AG08396 (cell line): ENCODE results near the gene SPAG5.

Source experiments
- DNase-seq: peaks from one replicate; pipeline ENCODE4 v3.0.0; 2012; ENCODE audit warnings: low spot score, mixed read lengths

Gene SPAG5, protein sequence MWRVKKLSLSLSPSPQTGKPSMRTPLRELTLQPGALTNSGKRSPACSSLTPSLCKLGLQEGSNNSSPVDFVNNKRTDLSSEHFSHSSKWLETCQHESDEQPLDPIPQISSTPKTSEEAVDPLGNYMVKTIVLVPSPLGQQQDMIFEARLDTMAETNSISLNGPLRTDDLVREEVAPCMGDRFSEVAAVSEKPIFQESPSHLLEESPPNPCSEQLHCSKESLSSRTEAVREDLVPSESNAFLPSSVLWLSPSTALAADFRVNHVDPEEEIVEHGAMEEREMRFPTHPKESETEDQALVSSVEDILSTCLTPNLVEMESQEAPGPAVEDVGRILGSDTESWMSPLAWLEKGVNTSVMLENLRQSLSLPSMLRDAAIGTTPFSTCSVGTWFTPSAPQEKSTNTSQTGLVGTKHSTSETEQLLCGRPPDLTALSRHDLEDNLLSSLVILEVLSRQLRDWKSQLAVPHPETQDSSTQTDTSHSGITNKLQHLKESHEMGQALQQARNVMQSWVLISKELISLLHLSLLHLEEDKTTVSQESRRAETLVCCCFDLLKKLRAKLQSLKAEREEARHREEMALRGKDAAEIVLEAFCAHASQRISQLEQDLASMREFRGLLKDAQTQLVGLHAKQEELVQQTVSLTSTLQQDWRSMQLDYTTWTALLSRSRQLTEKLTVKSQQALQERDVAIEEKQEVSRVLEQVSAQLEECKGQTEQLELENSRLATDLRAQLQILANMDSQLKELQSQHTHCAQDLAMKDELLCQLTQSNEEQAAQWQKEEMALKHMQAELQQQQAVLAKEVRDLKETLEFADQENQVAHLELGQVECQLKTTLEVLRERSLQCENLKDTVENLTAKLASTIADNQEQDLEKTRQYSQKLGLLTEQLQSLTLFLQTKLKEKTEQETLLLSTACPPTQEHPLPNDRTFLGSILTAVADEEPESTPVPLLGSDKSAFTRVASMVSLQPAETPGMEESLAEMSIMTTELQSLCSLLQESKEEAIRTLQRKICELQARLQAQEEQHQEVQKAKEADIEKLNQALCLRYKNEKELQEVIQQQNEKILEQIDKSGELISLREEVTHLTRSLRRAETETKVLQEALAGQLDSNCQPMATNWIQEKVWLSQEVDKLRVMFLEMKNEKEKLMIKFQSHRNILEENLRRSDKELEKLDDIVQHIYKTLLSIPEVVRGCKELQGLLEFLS

GRCh38 chr17:28598799-28599310 lies at the start of gene SPAG5:
TSS of gene SPAG5 (minus strand) at chr17:28599025. CDS start at chr17:28598946, 79 bp downstream.
- peak; percentile 99 for DNase-seq

GRCh38 chr17:28646039-28646754 lies 47.4 kb upstream of the SPAG5 start:
- DNase-seq, result no peak

- no peak for DNase-seq
Measured at GRCh38 chr17:28645576-28645939, 46.7 kb upstream of the SPAG5 start.

GRCh38 chr17:28644787-28645575 lies 46.2 kb upstream of the SPAG5 start, which contains the start of gene BLTP2:
TSS of gene BLTP2 (minus strand) at chr17:28645158. CDS start at chr17:28645056, 102 bp downstream.
- peak; percentile 100 for DNase-seq

DNA sequence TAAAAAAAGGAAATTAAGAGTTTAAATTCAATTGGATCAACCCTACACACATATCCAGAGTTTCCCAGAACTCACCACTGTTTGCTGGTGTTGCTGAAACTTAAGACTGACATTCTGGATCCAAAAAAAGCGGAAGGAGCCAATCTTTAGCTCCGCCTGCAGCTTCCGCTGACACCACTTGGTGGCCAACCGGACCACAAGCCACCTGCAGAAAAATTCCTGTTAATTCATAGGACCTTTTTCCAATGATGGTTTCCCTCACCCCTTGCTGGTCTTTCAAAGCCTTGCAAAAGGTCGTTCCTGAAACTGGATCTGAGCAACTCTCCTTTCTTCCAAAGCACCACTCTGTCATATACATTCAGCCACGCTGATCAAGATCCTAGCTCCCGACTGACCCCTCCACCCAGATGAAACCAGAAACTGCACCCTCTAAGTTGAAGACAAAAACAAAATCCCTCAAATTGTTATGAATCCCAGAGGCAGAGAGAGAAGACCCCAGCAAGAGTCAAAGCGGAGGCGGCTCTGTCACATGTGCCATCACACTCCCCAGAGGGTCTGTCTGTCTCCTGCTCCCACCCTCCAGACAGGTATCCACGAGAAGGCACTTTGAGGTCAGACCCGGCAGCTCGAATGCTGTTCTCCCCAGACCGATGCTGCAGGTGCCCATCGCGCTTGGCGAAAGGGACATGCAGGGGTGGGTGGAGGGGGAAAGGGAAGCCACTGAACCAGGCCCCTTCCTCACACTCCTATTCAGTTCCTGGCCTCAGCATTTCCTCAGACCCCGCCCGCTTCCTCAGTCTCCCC lies 45.4 kb upstream of the SPAG5 start:
- peak; percentile 75 for DNase-seq

DNA sequence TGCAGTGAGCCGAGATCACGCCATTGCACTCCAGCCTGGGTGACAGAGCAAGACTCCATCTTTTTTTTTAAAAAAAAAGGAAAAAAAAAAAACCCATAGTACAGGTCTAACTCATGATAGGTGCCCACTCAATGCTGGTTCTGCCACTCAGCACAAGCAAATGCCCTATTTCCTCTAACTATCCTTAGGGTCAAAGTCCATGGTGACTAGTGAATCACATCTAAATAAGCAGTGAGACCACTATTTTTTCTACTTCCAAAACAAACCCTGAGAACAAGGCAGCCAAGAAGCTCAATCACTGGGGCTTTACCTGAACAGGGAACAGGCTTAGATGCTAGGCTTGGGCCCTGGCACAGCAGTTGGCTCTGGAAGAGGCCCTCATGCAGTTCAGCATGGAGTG lies 42.8 kb upstream of the SPAG5 start:
- no peak for DNase-seq

GRCh38 chr17:28635506-28635905 lies 36.7 kb upstream of the SPAG5 start:
- no peak for DNase-seq

DNA sequence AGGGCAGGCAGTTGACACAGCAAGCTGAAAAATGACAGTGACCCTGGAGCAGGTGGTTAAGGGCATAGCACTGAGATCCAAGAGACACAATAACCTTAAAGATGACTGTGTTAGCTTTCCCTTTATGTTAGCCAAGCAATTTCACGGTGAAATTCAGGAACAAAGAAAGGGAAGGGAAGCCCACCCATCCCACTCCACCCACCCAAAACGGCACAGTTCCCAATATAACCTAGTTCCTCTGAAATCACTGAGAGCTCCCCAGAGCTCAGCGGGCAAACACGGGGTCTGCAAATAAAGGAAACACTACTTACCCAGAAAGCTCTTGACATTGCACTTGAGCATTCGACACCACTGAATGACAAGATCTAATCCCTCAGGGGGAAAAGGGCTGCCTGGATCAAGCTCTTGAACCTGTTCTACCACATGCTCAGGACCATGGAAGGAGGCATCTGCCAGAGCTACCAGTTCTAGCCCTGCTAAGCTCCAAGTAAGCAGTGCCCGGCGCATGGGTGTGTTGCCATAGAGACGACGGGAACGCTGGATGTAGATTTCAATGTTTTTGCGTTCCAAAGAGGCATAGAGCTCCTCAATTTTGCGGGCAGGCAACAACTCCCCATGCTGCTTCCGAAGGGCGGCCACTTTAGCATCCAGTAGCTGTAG lies 35.5 kb upstream of the SPAG5 start:
- no peak for DNase-seq

DNA sequence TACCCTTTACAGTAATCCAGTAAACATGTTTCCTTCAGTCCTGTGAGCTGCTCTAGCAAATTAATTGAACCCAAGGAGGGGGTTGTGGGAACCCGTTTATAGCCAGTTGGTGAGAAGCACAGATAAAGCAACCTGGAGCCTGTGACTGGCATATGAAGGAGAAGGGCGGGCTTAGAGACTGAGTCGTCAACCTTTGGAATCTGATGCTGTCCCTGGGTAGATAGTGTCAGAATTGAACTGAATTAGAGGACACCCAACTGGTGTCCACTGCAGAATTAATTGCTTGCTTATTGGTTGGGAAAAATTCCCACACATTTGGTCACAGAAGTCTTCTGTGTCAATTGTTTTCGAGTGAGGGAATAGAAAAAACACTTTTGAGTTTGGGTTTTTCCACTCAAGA lies 28.0 kb upstream of the SPAG5 start:
- no peak for DNase-seq

- DNase-seq, result no peak
Measured at GRCh38 chr17:28624148-28624547, 25.3 kb upstream of the SPAG5 start.

GRCh38 chr17:28623696-28624095 lies 24.9 kb upstream of the SPAG5 start:
- no peak for DNase-seq

DNA sequence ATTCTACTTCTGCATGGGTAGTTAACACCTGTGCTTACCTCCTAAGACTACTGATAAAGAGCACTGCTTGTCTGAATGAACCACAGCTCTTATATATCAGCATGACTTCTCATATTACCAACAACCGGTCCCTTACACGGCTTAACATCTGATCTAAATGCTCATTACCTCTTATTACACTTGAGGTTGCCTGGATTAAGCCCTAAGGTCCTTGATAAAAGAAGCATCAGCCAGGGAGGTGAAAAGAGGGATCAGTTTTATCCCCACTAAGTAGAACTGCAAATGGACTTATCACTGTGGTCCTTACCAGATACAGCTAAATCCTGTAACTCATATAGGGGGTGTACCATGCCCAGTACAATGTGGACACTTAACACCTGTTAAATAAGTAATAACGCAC lies 23.4 kb upstream of the SPAG5 start:
- no peak for DNase-seq

DNA sequence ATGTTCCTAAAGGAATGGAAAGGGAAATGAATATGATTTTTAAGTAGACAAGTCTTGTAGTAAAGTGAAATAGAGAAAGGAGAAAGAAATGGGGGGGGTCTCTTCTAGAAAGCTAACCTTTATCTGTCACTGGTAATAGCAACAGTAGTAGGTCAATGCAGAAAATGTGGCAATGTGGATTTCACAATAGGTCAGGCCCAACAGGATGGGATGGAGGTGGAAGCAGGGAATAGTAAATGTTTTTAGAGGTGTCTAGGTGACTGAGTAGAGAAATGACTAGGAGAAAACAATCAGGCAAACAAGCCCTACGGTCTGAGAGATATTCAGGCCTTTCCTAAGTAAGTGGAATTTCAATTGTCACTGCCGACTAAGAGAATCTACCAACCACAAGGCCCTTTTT lies 21.2 kb upstream of the SPAG5 start:
- no peak for DNase-seq

GRCh38 chr17:28618464-28618863 lies 19.6 kb upstream of the SPAG5 start:
- no peak for DNase-seq

GRCh38 chr17:28616281-28616680 lies 17.5 kb upstream of the SPAG5 start:
- no peak for DNase-seq

- DNase-seq, result no peak
Measured at GRCh38 chr17:28615260-28615940, 16.6 kb upstream of the SPAG5 start.

DNA sequence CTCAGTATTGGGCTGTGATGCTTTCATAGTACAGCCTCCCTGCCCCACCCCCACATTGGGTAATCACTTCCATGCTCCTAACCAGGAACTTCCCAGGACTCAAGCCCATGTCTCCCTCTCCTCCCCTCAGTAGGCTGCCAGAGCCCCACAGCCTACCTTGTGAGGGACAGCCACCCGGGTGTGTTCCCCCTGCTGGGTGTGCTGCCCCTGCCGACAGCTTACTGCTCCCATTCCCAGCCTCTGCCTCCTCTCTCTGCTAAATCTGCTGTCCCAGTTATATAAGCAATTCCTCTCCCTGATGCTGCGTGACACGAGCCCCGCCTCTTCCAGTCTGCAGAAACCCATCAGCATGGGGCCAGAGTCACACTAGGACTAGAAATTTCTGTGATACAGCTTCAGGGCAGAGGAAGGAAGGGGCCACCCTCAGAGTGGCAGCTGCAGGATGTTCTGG lies 15.1 kb upstream of the SPAG5 start, which contains the start of gene RSKR:
Gene RSKR (minus strand): TSS at position 255 of the 451 bp plus-strand sequence. CDS start 24 bp downstream, at position 231.
- no peak for DNase-seq
